CD4-positive, alpha-beta T cell treated with Interleukin-4 for 1 hour (primary cell): ENCODE measurements around the gene CELF4.

ENCODE experiments used
- DNase-seq, 2 donors: peaks; one replicate each; pipeline ENCODE4 v3.0.0-alpha.2; 2020 to 2022

Gene CELF4

DNA sequence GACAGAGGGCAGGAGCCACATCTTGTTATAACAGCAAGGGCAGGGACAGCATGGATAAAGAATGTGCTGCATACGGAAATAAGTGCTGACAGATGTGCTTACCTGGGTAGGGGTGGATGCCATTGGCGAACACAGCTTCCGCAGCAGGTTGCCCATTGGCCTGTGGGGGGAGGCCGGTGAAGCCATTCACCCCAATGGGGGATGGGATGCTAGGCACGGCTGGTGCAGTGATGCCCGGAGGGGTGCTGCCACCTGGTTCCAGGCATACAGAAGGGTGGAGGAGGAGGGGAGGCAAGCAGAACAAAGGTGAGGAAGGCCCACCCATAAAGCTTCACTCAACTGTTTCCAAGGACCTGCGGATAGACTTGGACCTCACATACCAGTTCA lies 294.9 kb downstream of the CELF4 start:
- no peak for DNase-seq

DNA sequence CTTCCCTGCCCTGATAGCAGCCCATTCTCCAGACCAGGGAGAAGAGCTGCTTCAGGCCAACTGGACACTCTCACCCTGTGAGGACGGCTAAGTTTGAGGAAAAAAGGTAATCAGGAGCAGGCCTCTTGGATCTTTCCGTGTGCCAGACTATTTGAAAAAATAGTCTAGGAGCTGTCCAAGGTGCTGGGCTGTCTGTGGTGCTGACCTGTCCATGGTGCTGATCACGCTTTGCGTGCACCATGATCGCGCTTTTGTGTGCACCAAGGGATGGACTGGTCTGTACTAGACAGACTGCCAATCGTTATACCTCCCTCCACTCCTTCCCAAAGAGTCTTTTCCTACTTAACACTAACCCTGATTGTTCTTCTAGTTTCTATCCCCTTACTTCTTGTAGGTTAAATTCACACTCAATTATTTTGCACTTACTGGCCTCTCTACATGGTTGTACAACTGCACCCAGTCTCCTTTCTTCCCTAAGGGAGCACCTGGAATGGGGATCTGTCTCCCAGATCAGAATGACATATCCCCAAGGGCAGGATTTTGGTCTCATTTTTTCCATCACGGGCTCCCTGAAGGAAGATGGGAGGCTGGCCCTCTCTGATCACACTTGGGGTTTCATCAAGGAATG lies 295.4 kb downstream of the CELF4 start:
- DNase-seq = no peak

DNA sequence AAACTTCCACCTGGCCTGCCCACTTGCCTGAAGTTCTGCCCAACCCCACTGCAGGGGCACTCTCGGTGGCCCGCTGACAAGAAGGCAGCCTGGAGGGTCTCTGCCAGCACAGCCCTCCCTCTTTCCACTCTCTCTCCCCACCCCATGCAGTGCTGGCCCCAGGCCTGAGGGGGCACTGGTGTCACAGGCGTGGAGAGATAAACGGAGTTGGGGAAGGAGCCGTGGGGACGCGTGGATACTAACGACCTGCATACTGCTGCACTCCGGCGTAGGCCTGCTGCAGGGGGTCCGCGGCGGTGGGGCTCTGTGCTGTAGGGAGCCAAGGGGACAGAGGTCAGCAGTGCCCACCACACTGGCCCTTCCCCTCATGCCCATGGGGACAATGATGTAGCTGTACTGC lies 299.3 kb downstream of the CELF4 start:
- no peak for DNase-seq

DNA sequence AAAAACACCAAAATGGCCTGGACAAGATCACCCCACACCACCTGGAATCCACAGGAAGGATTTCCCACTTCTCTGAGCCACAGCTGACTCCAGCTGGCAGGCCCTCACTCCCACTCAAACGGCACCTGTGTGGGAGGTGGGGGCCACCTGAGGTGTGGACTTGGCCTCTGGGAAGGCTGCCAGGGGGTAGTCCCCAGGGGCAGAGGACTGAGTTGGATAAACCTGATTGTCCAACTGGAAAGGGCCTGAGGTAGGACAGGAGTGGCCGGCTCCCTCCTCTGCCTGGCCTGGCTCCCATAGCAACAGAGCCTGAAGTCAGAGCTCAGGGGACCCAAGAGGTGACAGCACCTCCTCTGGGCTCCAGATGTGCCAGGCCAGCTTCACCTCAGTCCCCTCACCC lies 300.2 kb downstream of the CELF4 start:
- no peak for DNase-seq

DNA sequence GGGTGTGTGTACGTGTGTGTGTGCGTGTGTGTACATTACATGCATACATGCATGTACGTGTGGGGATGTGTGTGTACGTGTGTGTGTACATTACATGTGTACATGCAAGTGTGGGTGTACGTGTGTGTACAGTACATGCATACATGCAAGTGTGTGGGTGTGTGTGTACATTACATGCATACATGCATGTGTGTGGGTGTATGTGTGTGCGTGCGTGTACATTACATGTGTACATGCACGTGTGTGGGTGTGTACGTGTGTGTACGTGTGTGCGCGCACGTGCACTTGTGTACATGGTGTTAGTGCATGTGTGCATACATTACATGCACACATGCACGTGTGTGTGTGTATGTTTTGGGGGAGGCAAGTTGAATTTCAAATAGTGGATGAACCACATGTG lies 300.6 kb downstream of the CELF4 start:
- DNase-seq = no peak

DNA sequence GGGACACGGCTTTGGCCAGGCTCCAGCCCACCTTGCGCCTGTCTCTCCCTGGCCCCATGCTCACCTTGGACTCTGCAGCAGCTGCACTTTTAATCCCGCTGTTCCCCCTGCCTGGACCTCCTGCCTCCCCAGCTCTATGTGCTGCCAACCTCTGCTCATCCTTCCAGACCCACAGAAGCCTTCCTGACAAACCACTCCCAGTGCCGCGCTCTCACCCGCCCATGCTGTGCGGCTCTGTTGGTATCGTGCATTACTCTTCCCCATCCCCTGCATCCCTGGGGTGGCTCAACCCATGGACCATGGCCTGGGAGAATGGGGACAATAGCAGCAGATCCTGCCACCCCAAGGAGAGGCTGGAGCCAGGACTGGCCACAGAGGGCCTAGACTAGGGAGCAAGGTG lies 303.6 kb downstream of the CELF4 start:
- no peak for DNase-seq

DNA sequence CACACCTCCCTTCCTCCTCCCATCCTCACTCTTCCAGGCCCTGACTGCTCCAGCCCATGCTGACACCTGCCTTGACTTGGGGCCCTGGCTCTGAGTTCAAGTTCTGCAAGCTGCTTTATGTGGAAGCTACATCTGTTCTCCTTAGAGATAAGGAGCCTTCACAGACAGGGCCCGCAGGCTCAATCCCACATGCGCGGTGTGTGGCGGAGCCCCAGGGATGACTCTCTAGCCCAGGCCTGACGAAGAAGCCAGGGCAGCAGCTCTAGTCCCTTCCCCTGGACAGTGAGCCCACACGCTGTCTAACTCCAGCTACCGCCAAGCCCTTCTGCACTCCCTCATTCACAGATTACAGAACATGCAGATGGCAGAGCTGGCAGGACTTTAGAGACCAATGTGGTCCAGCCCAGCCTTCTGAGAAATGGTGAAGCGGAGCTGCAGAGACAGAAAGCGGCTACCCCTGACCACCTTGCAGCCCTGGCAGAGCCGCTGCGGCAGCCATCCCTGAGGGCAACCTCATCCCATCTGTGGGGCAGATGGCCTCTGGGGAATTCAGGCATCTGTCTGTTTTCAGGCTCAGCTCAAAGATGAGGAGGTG lies 304.3 kb downstream of the CELF4 start:
- DNase-seq = no peak

DNA sequence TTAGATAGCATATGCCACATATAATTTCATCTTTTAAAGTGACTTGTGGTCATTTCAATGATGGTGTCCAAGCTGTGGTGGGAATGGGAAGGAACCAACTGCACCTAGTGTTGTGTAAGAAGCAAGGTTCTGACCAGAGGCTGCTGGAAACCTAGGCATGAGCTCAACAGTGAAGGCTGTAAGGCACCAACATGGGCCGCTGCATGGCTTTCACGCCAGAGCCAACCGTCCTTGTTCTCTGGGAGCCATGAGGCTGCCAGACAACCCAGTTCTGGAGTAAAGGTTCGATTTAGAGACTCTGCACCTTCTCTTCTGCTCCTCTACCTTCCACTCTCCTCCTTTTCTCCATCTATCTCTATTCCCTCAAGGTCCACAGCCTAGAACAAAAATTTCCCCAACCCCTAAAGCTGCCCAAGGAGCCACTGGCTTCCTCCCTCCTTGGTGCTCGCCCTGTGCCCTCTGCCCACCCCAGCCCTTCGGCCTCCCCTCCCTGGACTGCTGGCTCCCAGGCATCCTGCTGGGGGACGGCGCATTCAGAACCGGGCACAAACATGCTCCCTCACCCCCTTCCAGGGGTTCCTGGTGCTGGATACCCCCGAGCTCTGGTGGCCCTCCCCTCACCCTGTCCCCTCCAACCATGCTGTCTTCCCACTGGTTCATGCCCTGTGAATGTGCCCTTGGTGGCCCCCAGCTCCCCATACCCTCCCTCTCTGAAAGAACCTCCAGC lies 305.1 kb downstream of the CELF4 start:
- DNase-seq = no peak

DNA sequence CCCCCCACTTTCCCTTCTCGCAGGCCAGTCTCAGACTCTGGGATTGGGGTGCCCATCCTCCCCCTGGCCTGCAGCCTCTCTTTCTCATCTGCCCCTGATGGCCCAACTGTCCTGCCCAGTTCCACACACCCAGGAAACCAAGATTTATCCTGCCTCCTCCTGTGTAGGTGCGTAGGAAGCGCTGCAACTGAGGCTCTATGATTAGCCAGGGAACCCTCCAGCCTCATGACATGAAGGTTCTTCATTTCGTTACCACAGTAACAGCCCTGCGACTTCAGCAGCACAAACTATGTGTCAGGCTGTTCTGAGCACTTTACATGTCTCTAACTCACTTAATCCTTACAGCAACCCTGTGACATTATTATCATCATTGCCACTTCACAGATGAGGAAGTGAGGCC lies 305.9 kb downstream of the CELF4 start:
- DNase-seq = no peak

DNA sequence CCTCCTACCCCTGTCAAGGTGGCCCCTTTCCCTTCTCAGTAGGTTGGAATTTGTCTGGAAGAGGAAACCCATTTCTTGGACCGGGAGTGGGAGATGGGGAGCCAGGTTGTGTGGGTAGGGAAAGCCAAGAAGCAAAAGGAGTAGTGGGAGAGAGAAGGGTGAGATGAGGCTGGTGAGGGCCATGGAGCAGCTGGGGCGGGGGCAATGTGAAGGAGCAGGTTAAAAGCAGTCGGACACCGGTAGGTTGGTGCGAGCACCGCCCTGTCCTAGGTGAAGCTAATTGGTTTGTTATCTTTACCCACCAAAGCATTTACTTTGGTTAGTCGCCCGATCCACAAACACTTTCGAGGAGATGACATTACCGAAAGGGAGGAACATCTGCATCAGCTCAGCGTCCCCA lies 306.8 kb downstream of the CELF4 start:
- DNase-seq = no peak

DNA sequence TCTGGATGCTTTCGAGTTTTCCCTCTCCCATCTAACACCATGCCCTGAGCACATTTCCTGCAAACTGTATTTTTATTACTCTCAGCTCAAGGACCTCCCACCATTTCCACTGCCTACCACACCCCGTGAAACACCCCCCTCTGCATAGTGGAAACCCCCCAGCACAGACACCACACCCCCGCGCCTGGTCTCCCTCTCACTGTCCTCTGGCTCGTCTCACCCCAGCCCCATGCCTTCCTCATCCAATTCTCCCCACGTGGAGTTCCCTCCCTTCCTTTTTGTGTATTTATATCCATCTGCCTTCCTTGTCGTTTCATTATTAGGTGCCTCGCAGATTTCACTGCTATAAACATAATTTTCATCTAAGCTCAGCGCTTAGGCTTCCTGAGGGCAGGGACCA lies 307.5 kb downstream of the CELF4 start:
- DNase-seq = no peak

DNA sequence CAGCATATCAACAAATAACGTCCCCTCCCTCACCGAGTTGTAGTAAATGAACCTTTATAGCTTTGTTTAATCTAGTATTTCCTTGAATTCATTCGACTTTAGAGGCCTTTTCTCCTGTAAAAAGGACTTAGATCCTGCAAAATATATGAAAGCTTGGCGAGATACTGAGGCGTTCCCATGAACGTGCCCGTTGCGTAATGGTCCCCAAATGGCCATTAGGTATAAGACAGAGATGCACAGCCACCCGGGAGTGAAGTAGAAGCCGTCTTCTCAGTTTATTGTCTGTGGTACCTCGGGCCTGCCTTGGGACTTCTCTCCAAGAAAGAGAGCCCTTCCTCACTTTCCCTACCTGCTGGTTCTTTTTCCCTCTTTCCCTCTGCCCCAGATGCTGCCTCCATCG lies 310.6 kb downstream of the CELF4 start:
- no peak for DNase-seq

DNA sequence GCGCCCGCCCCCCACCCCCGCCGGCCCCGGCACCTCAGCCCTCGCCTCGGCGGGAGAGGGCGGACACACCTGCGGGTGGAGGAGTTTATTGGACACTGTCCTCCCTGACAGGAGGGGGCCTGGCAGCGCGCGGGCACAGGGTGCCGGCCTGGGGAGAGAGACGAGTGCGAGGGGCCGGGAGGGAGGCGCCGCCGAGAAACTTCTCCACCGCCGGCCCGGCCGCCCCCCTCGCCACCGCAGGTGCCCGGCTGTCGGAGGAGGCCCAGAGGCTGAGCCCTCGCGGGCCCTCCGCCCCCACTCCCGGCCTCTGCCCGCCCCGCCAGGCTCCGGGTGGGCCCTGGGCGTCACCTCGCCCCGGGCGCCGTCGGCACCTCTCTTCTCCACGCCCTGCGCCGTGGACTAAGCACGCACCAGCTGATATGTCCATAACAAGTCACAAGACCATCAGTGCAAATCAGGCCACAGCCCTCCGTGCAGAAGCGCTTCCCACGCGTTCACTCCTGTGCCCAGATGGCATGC lies 311.3 kb downstream of the CELF4 start:
- DNase-seq = no peak

DNA sequence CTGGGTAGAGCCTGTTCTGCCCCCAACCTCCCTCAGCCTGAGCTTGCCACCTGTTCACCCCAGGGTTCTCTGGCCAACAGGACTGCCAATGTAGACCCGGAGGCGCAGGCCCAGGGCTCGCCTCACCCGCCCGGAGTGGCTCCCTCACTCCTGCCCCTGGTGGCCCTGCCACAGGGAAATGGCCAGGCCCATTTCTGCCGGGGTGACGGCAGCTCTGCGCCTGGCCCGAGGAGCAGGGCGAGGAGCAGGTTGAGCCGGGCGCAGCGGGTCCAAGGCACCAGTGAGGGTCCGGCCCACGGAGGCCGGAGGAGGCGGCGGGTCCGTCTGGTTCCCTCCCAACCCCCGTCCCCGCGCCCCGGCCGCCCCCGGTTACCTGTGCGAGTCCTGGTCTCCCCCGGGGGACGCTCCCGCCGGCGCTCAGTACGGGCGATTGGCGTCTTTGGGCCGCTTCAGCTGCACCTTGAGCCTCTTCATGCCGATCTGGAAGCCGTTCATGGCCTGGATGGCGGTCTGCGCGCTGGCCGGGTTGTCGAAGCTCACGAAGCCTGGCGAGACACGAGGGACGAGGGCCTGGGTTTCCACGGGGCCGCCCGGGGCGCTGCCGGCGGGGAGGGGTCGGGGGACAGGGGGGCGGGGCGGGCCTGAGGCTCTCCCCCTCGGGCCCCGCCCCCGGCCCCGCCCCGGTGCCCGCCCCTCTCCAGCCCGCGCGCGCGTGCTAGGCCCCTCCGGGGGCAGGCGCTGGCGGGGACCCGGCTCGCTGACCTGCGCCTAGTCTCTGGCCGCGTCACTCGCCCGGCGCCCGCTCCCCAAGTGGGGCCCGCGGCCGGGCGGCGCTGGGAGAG lies 312.0 kb downstream of the CELF4 start:
- DNase-seq = no peak

DNA sequence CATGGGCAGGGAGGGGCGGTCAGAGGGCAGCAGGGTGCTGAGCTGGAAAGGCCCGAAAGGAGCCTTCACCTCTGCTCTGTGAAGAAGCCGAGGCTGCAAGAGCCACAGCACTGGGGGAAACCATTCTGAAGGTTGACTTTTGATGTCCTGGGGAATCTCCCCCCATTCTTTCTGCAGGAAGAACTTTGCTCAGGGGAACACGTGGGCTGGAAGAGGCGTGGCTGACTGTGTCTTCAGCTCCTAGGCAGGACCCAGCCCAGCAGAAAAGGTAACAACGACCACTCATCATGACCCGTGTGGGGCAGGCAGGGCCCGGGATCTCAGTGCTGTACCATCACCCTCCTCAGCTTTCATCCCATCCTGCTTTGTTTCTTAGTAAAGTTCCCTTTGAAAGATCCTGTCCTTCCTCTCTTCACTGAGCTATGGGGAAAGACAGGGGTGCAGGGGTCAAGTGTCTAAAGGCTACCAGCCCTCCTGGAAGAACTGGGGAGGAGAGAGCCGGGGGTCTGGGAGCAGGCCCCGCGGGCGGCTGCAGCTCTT lies 312.7 kb downstream of the CELF4 start:
- no peak for DNase-seq

DNA sequence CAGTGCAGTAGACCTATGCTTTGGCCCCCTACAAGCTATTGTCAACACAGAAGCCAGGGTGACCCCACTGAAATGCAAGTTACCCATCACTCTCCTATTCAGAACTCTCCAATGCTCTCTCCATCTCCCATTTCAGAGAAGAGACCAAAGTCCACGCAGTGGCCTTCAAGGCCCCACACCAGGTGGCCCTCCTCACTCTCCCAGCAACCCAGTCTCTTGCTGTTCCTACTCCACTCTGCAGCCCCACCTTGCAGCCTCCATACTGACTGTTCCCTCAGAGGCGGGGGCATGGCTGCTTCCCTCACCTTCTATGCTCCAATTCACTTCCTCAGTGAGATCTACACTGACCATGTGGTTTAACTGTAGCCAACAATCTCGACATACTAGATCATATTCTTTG lies 313.3 kb downstream of the CELF4 start:
- no peak for DNase-seq

DNA sequence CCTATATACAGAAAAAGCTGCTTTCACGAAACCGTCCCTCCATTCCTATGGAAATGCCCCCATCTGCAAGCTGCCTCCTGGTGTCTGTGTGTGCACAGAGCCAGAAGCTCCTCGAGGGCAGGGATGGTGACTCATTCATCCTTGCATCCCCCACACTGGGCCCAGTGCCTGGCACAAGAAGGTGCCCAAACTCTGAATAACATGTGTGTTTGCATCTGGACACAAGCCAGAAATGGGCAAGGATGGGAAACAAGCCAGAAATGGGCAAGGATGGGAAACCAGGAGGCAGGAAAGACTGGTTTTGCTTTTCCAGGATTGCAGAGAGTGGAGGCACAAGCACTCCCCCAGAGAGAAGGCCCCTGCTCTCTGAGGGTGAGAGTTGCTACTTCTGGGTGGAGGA lies 313.9 kb downstream of the CELF4 start:
- DNase-seq = no peak

DNA sequence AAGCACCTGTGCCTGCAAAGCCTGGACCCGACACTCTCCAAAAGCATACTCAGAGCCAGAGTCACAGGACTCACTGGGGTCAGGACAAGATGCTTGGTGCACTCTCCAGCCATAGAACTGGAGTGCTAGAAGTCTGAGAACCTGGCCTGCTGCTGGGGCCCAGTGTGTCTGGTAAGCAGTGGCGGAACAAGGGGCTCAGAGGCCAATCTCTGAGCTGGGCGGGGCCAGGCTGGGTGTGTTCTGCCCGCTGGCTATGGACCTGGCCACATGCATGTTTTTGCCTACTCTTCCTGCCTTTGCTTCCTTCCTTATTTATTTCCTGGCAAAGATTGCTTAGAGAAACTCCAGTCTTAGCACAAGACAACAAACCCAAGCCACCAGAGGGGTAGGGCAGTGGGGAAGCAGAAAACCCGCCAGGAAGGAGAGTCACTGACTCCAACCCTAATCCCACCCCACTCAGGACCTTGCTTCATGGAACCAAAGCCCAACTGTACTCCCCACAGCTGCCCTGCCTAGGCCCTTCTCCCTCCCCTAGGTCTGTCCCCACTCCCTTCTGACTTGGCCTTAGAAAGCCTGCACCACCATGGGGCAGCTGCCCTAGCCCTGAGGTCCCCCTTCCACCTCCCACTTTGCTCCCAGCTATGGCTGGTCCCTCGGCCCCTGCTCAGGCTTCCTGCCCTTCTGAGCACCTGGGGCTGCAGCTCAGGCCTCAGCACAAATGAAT lies 315.5 kb downstream of the CELF4 start:
- no peak for DNase-seq

DNA sequence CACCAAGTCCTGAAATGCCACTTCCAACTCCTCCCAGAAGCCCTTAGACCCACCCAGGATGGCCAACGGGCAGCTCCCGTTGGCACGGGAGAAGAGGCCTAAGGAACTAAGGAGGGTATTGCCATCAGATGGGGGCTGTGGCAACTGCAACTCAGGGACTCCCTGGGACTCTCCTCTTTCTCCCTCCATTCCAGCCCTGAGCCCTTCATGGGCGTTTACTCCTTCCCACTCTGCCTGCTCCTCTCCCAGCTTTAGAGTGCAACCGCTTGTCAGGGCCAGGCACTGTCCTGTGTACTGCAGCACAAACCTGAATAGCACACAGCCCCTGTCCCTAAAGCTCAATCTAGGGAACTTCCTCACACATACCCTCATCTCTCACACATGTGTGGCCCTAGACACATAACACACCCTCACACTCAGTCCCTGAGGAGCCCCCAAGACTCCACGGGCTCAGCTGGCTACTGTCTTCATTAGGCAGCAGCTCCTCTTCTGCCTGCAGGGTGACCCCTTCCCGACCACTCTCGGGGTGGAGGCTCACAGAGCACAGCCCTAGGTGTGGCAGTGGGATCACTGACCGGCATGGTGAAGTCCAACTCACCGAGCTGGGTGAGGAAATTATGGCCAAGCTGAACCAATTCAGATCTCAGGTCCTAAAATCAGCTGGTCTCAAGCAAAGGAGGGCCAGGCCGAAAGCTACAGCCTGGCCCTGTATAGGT lies 316.3 kb downstream of the CELF4 start:
- DNase-seq = no peak

DNA sequence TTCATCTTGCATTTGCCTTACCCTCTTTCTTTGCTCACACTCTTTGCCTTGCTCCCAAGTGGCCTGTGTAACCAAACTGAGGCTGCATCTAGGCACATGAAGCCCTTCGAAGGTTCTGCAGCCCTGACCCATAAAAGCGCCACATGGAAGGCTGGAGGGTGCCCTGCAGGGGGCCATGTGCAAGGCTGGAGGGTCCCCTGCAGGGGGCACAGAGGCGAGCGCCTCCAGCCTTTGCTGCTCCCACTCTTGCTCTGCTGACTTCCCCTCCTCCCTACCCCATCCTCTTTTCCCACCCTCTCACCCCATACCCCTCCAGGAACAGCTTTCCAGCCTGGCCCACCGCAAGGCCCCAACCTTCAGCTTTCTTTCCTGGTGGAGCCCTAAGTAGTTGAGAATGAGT lies 317.3 kb downstream of the CELF4 start:
- no peak for DNase-seq

DNA sequence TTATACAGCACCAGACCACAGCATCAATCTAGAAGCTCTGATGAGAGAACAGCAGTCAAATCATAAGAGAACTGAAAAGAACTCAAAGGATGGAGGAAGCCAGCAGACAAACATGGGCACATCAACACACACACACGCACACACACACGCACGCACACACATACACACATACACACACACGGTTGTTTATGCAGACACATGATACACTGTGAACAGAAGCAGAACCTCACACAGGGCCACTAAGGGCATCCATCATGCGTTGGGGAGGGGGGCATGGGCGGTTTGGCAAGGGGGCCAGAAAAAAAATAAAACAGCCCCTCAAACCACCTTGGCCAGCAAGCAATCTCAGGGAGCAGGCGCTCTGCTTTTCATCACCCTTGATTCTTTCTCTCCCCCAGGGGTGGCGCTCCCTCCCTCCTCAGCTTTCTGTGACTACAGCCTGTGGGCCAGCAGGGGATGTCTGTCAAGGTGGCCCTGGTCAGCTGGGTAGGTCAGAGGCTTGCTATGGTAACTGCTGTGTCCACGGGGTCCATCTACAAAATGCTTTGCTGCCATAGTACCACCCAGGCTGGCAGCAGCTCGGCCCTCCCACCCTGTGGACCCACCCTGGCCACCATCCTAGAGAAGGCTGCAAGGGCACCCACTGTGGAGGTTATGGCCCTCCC lies 318.0 kb downstream of the CELF4 start:
- DNase-seq = no peak
